GM12878 (cell line): Measurements from ENCODE around the gene RBM18. TPM values are rescaled to one million over a fixed set of nuclear protein-coding genes. Genes with fewer than 3 reads are reported as not detected.

ENCODE experiments used
- ATAC-seq: fragments of 200-7000 bp; cut with Tn5 transposase; 3 replicates; pipeline ENCODE4 v1.9.1; 2020; ENCODE audit warnings: mild to moderate bottlenecking, moderate library complexity
- BruUV-seq: library from RNA; stranded (reverse); fragments of 400-500 nt; replicated peaks from 2 replicates; lab custom pipeline; 2021; lab: Mats Ljungman, UMichigan
- CTCF ChIA-PET: fragments of 300-600 bp; sonication (Branson Sonifier 250); formaldehyde crosslinking; extraction: SDS; loops from one replicate; lab custom pipeline; 2021; ENCODE audit warnings: inconsistent platforms; lab: Yijun Ruan, JAX
- POLR2A ChIA-PET: fragments of 350-600 bp; formaldehyde crosslinking; extraction: SDS; loops from one replicate; lab custom pipeline; 2021; ENCODE audit warnings: inconsistent platforms; lab: Charles Lee
- RAD21 ChIA-PET: fragments of 300-600 bp; sonication (Branson Sonifier 250); formaldehyde crosslinking; loops from one replicate; lab custom pipeline; 2023; ENCODE audit warnings: antibody characterized with exemption; ENCODE audit not compliant: unreplicated experiment; lab: Charles Lee
- SMC1A ChIA-PET: fragments of 300-600 bp; sonication (Branson Sonifier 250); formaldehyde crosslinking; loops from one replicate; lab custom pipeline; 2023; ENCODE audit not compliant: unreplicated experiment, uncharacterized antibody; lab: Charles Lee
- DNase-seq: peaks from one replicate; pipeline ENCODE4 v3.0.0-alpha.2; 2011; ENCODE audit warnings: low read depth, low spot score
- FAIRE-seq: peaks from 3 replicates; lab custom pipeline; 2011; peaks lifted over from hg19 to GRCh38; lab: Jason Lieb, UNC
- H2AFZ ChIP-seq: 2 replicates; pipeline ENCODE4 v1.6.0; 2011; ENCODE audit warnings: low read depth, low read length, control low read depth; ENCODE audit not compliant: control insufficient read depth
- H3K27ac ChIP-seq: 2 replicates; pipeline ENCODE4 v1.5.1; 2011; ENCODE audit warnings: control low read depth; ENCODE audit not compliant: control insufficient read depth, insufficient read depth
- H3K27me3 ChIP-seq, 2 experiments: replicated peaks in 1 of 2; 2 replicates each; pipeline versions ENCODE4 v1.6.0 to v1.6.1; 2011; ENCODE audit warnings: low read length in 1 of 2; ENCODE audit not compliant: control insufficient read depth in 2 of 2, insufficient read depth in 2 of 2
- H3K36me3 ChIP-seq, 2 experiments: 2 replicates each; pipeline ENCODE4 v1.5.1; 2011; ENCODE audit warnings: low read length in 1 of 2; ENCODE audit not compliant: control insufficient read depth in 2 of 2, insufficient read depth in 2 of 2
- H3K4me1 ChIP-seq: 2 replicates; pipeline ENCODE4 v1.6.1; 2011; ENCODE audit warnings: mild to moderate bottlenecking, low read length, moderate library complexity, mixed read lengths; ENCODE audit not compliant: control insufficient read depth, insufficient read depth
- H3K4me2 ChIP-seq: 2 replicates; pipeline ENCODE4 v1.6.0; 2011; ENCODE audit warnings: control low read depth; ENCODE audit not compliant: control insufficient read depth, insufficient read depth
- H3K4me3 ChIP-seq: fragments of 200-600 bp; sonication (generic); 2 replicates; pipeline ENCODE4 v1.5.1; 2016
- H3K79me2 ChIP-seq: 2 replicates; pipeline ENCODE4 v1.6.0; 2011; ENCODE audit warnings: low read length; ENCODE audit not compliant: control insufficient read depth, insufficient read depth
- H3K9ac ChIP-seq: 2 replicates; pipeline ENCODE4 v1.8.0; 2011; ENCODE audit warnings: low read length, control low read depth, mixed read lengths; ENCODE audit not compliant: control insufficient read depth, insufficient read depth
- H3K9me3 ChIP-seq: replicated peaks from 3 replicates; pipeline ENCODE4 v1.5.1; 2011; ENCODE audit warnings: mild to moderate bottlenecking, low read length; ENCODE audit not compliant: control insufficient read depth, insufficient read depth
- H4K20me1 ChIP-seq: 2 replicates; pipeline ENCODE4 v1.6.0; 2011; ENCODE audit not compliant: control insufficient read depth, insufficient read depth
- BCL11A ChIP-seq: IDR thresholded peaks from 2 replicates; pipeline ENCODE4 v1.6.1; 2011; ENCODE audit warnings: low read depth, low read length
- BHLHE40 ChIP-seq, 2 experiments: fragments of 450-650 bp in 1 of 2; IDR thresholded peaks; 2 replicates each; pipeline ENCODE4 v1.6.1; 2011 to 2017; ENCODE audit warnings: low read depth in 2 of 2, borderline replicate concordance in 1 of 2, improper control_type of control experiment in 1 of 2, low read length in 1 of 2, mild to moderate bottlenecking in 1 of 2
- CEBPZ ChIP-seq: fragments of 150-350 bp; IDR thresholded peaks from 2 replicates; pipeline ENCODE4 v1.6.1; 2016; ENCODE audit warnings: low read depth, low read length
- EGR1 ChIP-seq, 2 experiments: IDR thresholded peaks; 1 replicate in 1 of 2; 2 replicates in 1 of 2; pipeline ENCODE4 v1.6.1; 2011 to 2012; ENCODE audit warnings: low read depth in 2 of 2, low read length in 2 of 2, borderline replicate concordance in 1 of 2, mild to moderate bottlenecking in 1 of 2, moderate library complexity in 1 of 2
- EP300 ChIP-seq, 2 experiments: fragments of 150-350 bp in 1 of 2; IDR thresholded peaks; 2 replicates each; pipeline ENCODE4 v1.6.1; 2011 to 2012; ENCODE audit warnings: low read depth in 2 of 2, low read length in 2 of 2, borderline replicate concordance in 1 of 2, improper control_type of control experiment in 1 of 2, inconsistent platforms in 1 of 2; ENCODE audit not compliant: control insufficient read depth in 1 of 2
- FOS ChIP-seq: IDR thresholded peaks from 3 replicates; pipeline ENCODE4 v1.6.1; 2011; ENCODE audit warnings: borderline replicate concordance; ENCODE audit not compliant: insufficient read length; ENCODE audit errors: extremely low read depth
- IKZF1 ChIP-seq: fragments of 450-650 bp; conservative IDR thresholded peaks from 2 replicates; pipeline ENCODE4 v1.6.1; 2017; ENCODE audit warnings: antibody characterized with exemption, mild to moderate bottlenecking
- IKZF2 ChIP-seq, 2 experiments: fragments of 450-650 bp; IDR thresholded peaks; 2 replicates each; pipeline ENCODE4 v1.6.1; 2017; ENCODE audit warnings: mild to moderate bottlenecking in 2 of 2, moderate library complexity in 2 of 2
- IRF4 ChIP-seq: IDR thresholded peaks from 2 replicates; pipeline ENCODE4 v1.6.1; 2011; ENCODE audit warnings: low read depth, low read length
- MTA2 ChIP-seq: fragments of 450-650 bp; IDR thresholded peaks from 2 replicates; pipeline ENCODE4 v1.6.1; 2016; ENCODE audit warnings: low read depth, mild to moderate bottlenecking, moderate library complexity
- MYB ChIP-seq: fragments of 150-350 bp; IDR thresholded peaks from 2 replicates; pipeline ENCODE4 v1.6.1; 2014; ENCODE audit warnings: mild to moderate bottlenecking, low read depth, low read length, borderline replicate concordance
- NRF1 ChIP-seq: conservative IDR thresholded peaks from 2 replicates; pipeline ENCODE4 v1.6.1; 2011; ENCODE audit warnings: mild to moderate bottlenecking, low read depth, low read length, improper control_type of control experiment
- PAX5 ChIP-seq: IDR thresholded peaks from 2 replicates; pipeline ENCODE4 v1.6.1; 2011; ENCODE audit warnings: low read depth, low read length, borderline replicate concordance
- POU2F2 ChIP-seq: IDR thresholded peaks from 3 replicates; pipeline ENCODE4 v1.6.1; 2011; ENCODE audit warnings: low read depth, mild to moderate bottlenecking, low read length, borderline replicate concordance
- RELA ChIP-seq: fragments of 450-650 bp; IDR thresholded peaks from 2 replicates; pipeline ENCODE4 v1.8.0; 2014; ENCODE audit warnings: borderline replicate concordance; ENCODE audit not compliant: partially characterized antibody
- RUNX3 ChIP-seq: IDR thresholded peaks from 2 replicates; pipeline ENCODE4 v1.6.1; 2012; ENCODE audit warnings: low read length, inconsistent platforms
- SPI1 ChIP-seq: IDR thresholded peaks from 2 replicates; pipeline ENCODE4 v1.6.1; 2011; ENCODE audit warnings: low read depth, mild to moderate bottlenecking, low read length, moderate library complexity, borderline replicate concordance; ENCODE audit not compliant: insufficient read depth
- SREBF1 ChIP-seq: IDR thresholded peaks from 2 replicates; pipeline ENCODE4 v1.6.1; 2012; ENCODE audit warnings: mild to moderate bottlenecking, low read length
- WGBS: methylation state at CpG from one replicate; pipeline ENCODE4 v1.1.6; 2016; ENCODE audit warnings: low lambda C conversion rate; ENCODE audit not compliant: insufficient replicate concordance, insufficient coverage; ENCODE audit errors: missing lambda C conversion rate; 5-methylcytosine and 5-hydroxymethylcytosine counted together
- in situ Hi-C: fragments of 300-500 bp; cut with MboI; formaldehyde crosslinking; loops from 9 replicates; pipeline ENCODE4 v1.14.3; 2018; ENCODE audit warnings: mixed read lengths
- intact Hi-C: fragments of 100-400 bp; cut with micrococcal nuclease; formaldehyde crosslinking; loops from one replicate; pipeline ENCODE4 v1.14.2; 2022; ENCODE audit not compliant: unreplicated experiment
- polyA plus RNA-seq, 11 experiments: library from polyadenylated mRNA; depleted of rRNA in 4 of 11; unstranded in 6 of 11; stranded (reverse) in 5 of 11; fragments of >200 nt; fragmentation: Nextera tagmentation in 4 of 11; fragmentation: Illumina TruSeq in 1 of 11; extraction: Ambion mirVana in 4 of 11; extraction: Trizol in 1 of 11; gene quantifications; 1 replicate in 1 of 11; 2 replicates in 10 of 11; pipeline versions ENCODE4 v1.2.1 to v1.2.3, GENCODE V29; 2011 to 2016; ENCODE audit warnings: inconsistent platforms in 2 of 11, missing spikeins in 2 of 11, low read depth in 1 of 11
- total RNA-seq, 4 experiments: library from RNA; depleted of rRNA in 3 of 4; stranded (reverse); fragments of >200 nt in 3 of 4; fragmentation: Illumina TruSeq in 1 of 4; extraction: Trizol in 1 of 4; gene quantifications; 2 replicates each; pipeline versions ENCODE4 v1.2.1 to v1.2.3, GENCODE V29; 2013 to 2021

The RBM18 gene
- total and polyA plus RNA-seq, 10 of the 15 experiments (the other 5 are each of a cell fraction or from before 2014, with no cell fraction given), result 6.4 to 46.8 (median 30.4) TPM

GRCh38 chr9:122286764-122287163, 22.1 kb upstream of the RBM18 start:
- FAIRE-seq (no peak), ATAC-seq (peak; percentile 79), DNase-seq (peak; percentile 27)
- H3K27me3 ChIP-seq, result no peaks in the 10 kb centered on the region
- no peak overlapping the region for H3K9ac ChIP-seq
- H3K4me3 ChIP-seq, result no peak overlapping the region
- H2AFZ ChIP-seq, result no peak overlapping the region
- ChIA-PET POLR2A (no interaction called here), CTCF (interaction anchor here (0.6 to 1.1 kb wide), 2 partner anchors 162 to 189 kb away, joined by 3 read pairs; no protein-coding TSS in a partner anchor), SMC1A (no interaction called here), RAD21 (no interaction called here)
- peak overlapping the region; percentile 19; the same call in 1 of the 2 replicates for H3K4me2 ChIP-seq
- intact Hi-C loops, result no loop called here
- BruUV-seq, result no TSS peak
- H3K4me1 ChIP-seq, result 0 out of 2 replicates have a peak, but pooled peaks cover 6% of the 10 kb centered on the region
- H4K20me1 ChIP-seq, result no peaks in the 10 kb centered on the region
- H3K27ac ChIP-seq, result no peak overlapping the region
- 32% methylated on average over 1 of the region's 1 CpG for WGBS
- no peaks in the 10 kb centered on the region for H3K9me3 ChIP-seq
- H3K36me3 ChIP-seq, result peaks cover 12 to 33% of the 10 kb centered on the region in 2 experiments
- peak; percentile 72 for TF ChIP-seq RUNX3
- peak; percentile 93 for TF ChIP-seq SPI1
- TF ChIP-seq NRF1, result no peak
- peak in 1 of 2 experiments; percentile 46; a peak in 1 of 4 replicates for TF ChIP-seq IKZF2 (IDR thresholded peaks at IDR 0.05)
- TF ChIP-seq SREBF1, result no peak
- no peak for TF ChIP-seq CEBPZ
- TF ChIP-seq BCL11A, result peak; percentile 27; the same call in 1 of the 2 replicates
- no peak for TF ChIP-seq FOS
- TF ChIP-seq IRF4, result peak; percentile 75
- TF ChIP-seq EGR1 (IDR thresholded peaks at IDR 0.05; ENCODE audit: borderline replicate concordance in 1 of 2, low read depth in 2 of 2, low read length in 2 of 2), result no peak
- peak in 1 of 2 experiments; percentile 46; a peak in 1 of 4 replicates for TF ChIP-seq EP300 (IDR thresholded peaks at IDR 0.05; ENCODE audit: borderline replicate concordance in 1 of 2, control insufficient read depth in 1 of 2, low read depth in 2 of 2, low read length in 2 of 2)
- no peak for TF ChIP-seq RELA
- no peak for TF ChIP-seq PAX5
- TF ChIP-seq BHLHE40 (IDR thresholded peaks at IDR 0.05; ENCODE audit: borderline replicate concordance in 1 of 2, low read depth in 2 of 2, low read length in 1 of 2), result peak; percentile 51 to 63; a peak in 2 of 4 replicates
- TF ChIP-seq MTA2, result 0 out of 2 replicates have a peak, but pooled peaks have one; percentile 21
- no peak for TF ChIP-seq MYB
- peak; percentile 92 for TF ChIP-seq POU2F2
- TF ChIP-seq IKZF1, result 0 out of 2 replicates have a peak, but pooled peaks have one; percentile 22
- in situ Hi-C loops, result no loop called here
- no peaks in the 10 kb centered on the region for H3K79me2 ChIP-seq
